Sigmoid colon (tissue), 7 donors: ENCODE measurements around the gene B4GALT2. TPM values are rescaled to one million over a fixed set of nuclear protein-coding genes. Genes with fewer than 3 reads are reported as not detected.

Source experiments
- DNase-seq: peaks from one replicate; pipeline ENCODE4 v3.0.0-alpha.2; 2019
- H3K27ac ChIP-seq, 4 donors: fragments of 200-600 bp; sonication (generic); one replicate each; pipeline ENCODE4 v1.5.1; 2016 to 2019; ENCODE audit warnings: mild to moderate bottlenecking in 1 of 4
- H3K27me3 ChIP-seq, 3 donors: fragments of 200-600 bp; sonication (generic); one replicate each; pipeline ENCODE4 v1.5.1; 2019; ENCODE audit warnings: mild to moderate bottlenecking in 1 of 3
- H3K36me3 ChIP-seq, 4 donors: fragments of 200-600 bp; sonication (generic); one replicate each; pipeline ENCODE4 v1.5.1; 2016 to 2019
- H3K4me1 ChIP-seq, 4 donors: fragments of 200-600 bp; sonication (generic); one replicate each; pipeline ENCODE4 v1.5.1; 2017 to 2019
- H3K4me3 ChIP-seq, 4 donors: fragments of 200-600 bp; sonication (generic); one replicate each; pipeline ENCODE4 v1.5.1; 2017 to 2019; ENCODE audit warnings: mild to moderate bottlenecking in 2 of 4, moderate library complexity in 1 of 4
- H3K9me3 ChIP-seq, 4 donors: fragments of 200-600 bp in 3 of 4; sonication (generic) in 3 of 4; one replicate each; pipeline versions ENCODE4 v1.5.1 to v1.6.1; 2013 to 2019
- CTCF ChIP-seq, 4 experiments: fragments of 450-650 bp in 3 of 4; fragments of 200-600 bp in 1 of 4; IDR thresholded peaks; one replicate each; pipeline ENCODE4 v1.5.1; 2016 to 2019; ENCODE audit warnings: antibody characterized with exemption in 4 of 4, mild to moderate bottlenecking in 3 of 4, moderate library complexity in 2 of 4
- EP300 ChIP-seq, 4 donors: sonication (generic); formaldehyde crosslinking; IDR thresholded peaks; one replicate each; pipeline ENCODE4 v1.6.1; 2017; ENCODE audit warnings: antibody characterized with exemption in 4 of 4
- POLR2A ChIP-seq, 2 donors: fragments of 450-650 bp; IDR thresholded peaks; one replicate each; pipeline ENCODE4 v1.6.1; 2016; ENCODE audit warnings: antibody characterized with exemption in 2 of 2, mild to moderate bottlenecking in 2 of 2, moderate library complexity in 2 of 2
- POLR2AphosphoS5 ChIP-seq, 4 donors: sonication (generic); formaldehyde crosslinking; IDR thresholded peaks; one replicate each; pipeline ENCODE4 v1.6.1; 2017; ENCODE audit warnings: antibody characterized with exemption in 4 of 4
- WGBS, 2 donors: extraction: QIAGEN DNeasy Blood & Tissue Kit; methylation state at CpG; one replicate each; pipeline ENCODE4 v1.1.7; 2013; 5-methylcytosine and 5-hydroxymethylcytosine counted together
- intact Hi-C: fragments of 100-400 bp; cut with DNase I; formaldehyde crosslinking; loops from one replicate; pipeline ENCODE4 v1.15.1; 2023
- polyA plus RNA-seq, 3 donors: library from polyadenylated mRNA; stranded (reverse); fragments of 200-250 nt; gene quantifications; one replicate each; pipeline ENCODE4 v1.2.3, GENCODE V29; 2013
- total RNA-seq, 4 donors: library from RNA; depleted of rRNA; stranded (reverse); fragments of >200 nt; gene quantifications; one replicate each; pipeline ENCODE4 v1.1.0, GENCODE V29; 2016
- donor health status: healthy with polysubstance abuse.
- donor health status: Bipolar disorder and iron deficiency.
- donor health status: healthy.

Gene B4GALT2
- total and polyA plus RNA-seq, 7 donors: 14.8 to 55.9 (median 32.0) TPM

GRCh38 chr1:44036409-44037139 is 57.6 kb downstream of the B4GALT2 start:
- H3K9me3 ChIP-seq: no peaks in the 10 kb centered on the region
- H3K27ac ChIP-seq: peak overlapping the region; percentile 64 to 96 (median 70)
- 9 to 29% methylated on average over 6 of the region's 6 CpGs for WGBS, 2 donors
- intact Hi-C loops: loop anchor here (1.0 to 10.0 kb wide), 2 partner anchors 31 to 502 kb away; partner anchors contain the start of gene PTPRF
- H3K36me3 ChIP-seq: no peaks in the 10 kb centered on the region
- H3K4me3 ChIP-seq: no peak overlapping the region
- H3K4me1 ChIP-seq: peaks cover 0 to 50% (median 45%) of the 10 kb centered on the region in 4 donors
- no peaks in the 10 kb centered on the region for H3K27me3 ChIP-seq
- peak; percentile 82 for DNase-seq
- peak; percentile 58 to 86 (median 72) for TF ChIP-seq CTCF (IDR thresholded peaks at IDR 0.05)
- no peak for TF ChIP-seq POLR2A (IDR thresholded peaks at IDR 0.05)
- TF ChIP-seq POLR2AphosphoS5 (IDR thresholded peaks at IDR 0.05): peak in 2 of 4 donors; percentile 43 to 52

GRCh38 chr1:44037154-44037553 is 58.1 kb downstream of the B4GALT2 start:
- 81 to 82% methylated on average over 5 of the region's 5 CpGs for WGBS, 2 donors
- Histone ChIP-seq H3K9me3 (no peaks in the 10 kb centered on the region), H3K36me3 (no peaks in the 10 kb centered on the region), H3K4me1 (peaks cover 0 to 45% (median 39%) of the 10 kb centered on the region in 4 donors), H3K27ac (peak overlapping the region in 2 of 4 donors; percentile 72 to 96), H3K4me3 (no peak overlapping the region), H3K27me3 (no peaks in the 10 kb centered on the region)
- TF ChIP-seq CTCF (IDR thresholded peaks at IDR 0.05) (no peak), POLR2AphosphoS5 (IDR thresholded peaks at IDR 0.05) (no peak), POLR2A (IDR thresholded peaks at IDR 0.05) (no peak), EP300 (IDR thresholded peaks at IDR 0.05) (no peak)
- DNase-seq: peak; percentile 19
- intact Hi-C loops: loop anchor here (10.0 kb wide), 1 partner anchor 502 kb away; the partner anchor contains the start of gene PTPRF

GRCh38 chr1:44038876-44039657 is 60.1 kb downstream of the B4GALT2 start:
- WGBS, 2 donors: 89 to 90% methylated on average over 2 of the region's 2 CpGs
- Histone ChIP-seq H3K4me1 (peaks cover 0 to 26% (median 26%) of the 10 kb centered on the region in 4 donors), H3K36me3 (no peaks in the 10 kb centered on the region), H3K9me3 (no peaks in the 10 kb centered on the region), H3K4me3 (no peak overlapping the region), H3K27me3 (no peaks in the 10 kb centered on the region), H3K27ac (no peak overlapping the region)
- no peak for DNase-seq
- no peak for TF ChIP-seq POLR2A (IDR thresholded peaks at IDR 0.05)
- no peak for TF ChIP-seq CTCF (IDR thresholded peaks at IDR 0.05)
- TF ChIP-seq EP300 (IDR thresholded peaks at IDR 0.05): no peak
- TF ChIP-seq POLR2AphosphoS5 (IDR thresholded peaks at IDR 0.05): no peak
- intact Hi-C loops: loop anchor here (10.0 kb wide), 1 partner anchor 504 kb away; the partner anchor contains the start of gene PTPRF

GRCh38 chr1:44040418-44040817 is 61.4 kb downstream of the B4GALT2 start:
- Histone ChIP-seq H3K27ac (no peak overlapping the region), H3K36me3 (no peaks in the 10 kb centered on the region), H3K4me3 (no peak overlapping the region), H3K9me3 (no peaks in the 10 kb centered on the region), H3K4me1 (peaks cover 0 to 18% (median 17%) of the 10 kb centered on the region in 4 donors), H3K27me3 (no peaks in the 10 kb centered on the region)
- intact Hi-C loops: no loop called here
- TF ChIP-seq POLR2A (IDR thresholded peaks at IDR 0.05) (no peak), POLR2AphosphoS5 (IDR thresholded peaks at IDR 0.05) (no peak), CTCF (IDR thresholded peaks at IDR 0.05) (no peak), EP300 (IDR thresholded peaks at IDR 0.05) (no peak)
- WGBS, 2 donors: 87% methylated on average over 2 of the region's 2 CpGs
- DNase-seq: no peak

Other genes with a start within 250 kb of the B4GALT2 start
- gene ARTN, start 45.4 kb upstream of the B4GALT2 start, total RNA-seq: 1 to 10 TPM in 1 of 4 donors, under 1 TPM in 1, not detected in 2; 0.99 to 1.8 TPM
- gene ARTN, start 45.4 kb upstream of the B4GALT2 start, polyA plus RNA-seq: 1 to 10 TPM; 2.4 to 8.1 (median 4.9) TPM
- gene IPO13, start 32.3 kb upstream of the B4GALT2 start, total RNA-seq: 10 to 100 TPM; 16.1 to 27.1 (median 22.3) TPM
- gene IPO13, start 32.3 kb upstream of the B4GALT2 start, polyA plus RNA-seq: 10 to 100 TPM in 2 of 3 donors, 1 to 10 TPM in 1; 9.6 to 15.5 (median 10.4) TPM
- 10 to 100 TPM; 10.7 to 37.2 (median 12.8) TPM for gene DPH2, start 9.2 kb upstream of the B4GALT2 start, total RNA-seq
- gene DPH2, start 9.2 kb upstream of the B4GALT2 start, polyA plus RNA-seq: 10 to 100 TPM; 10.8 to 31.3 (median 11.3) TPM
- 100 to 1,000 TPM in 3 of 4 donors, 10 to 100 TPM in 1; 67.9 to 152 (median 128) TPM for gene ATP6V0B, start 4.2 kb upstream of the B4GALT2 start, total RNA-seq
- 100 to 1,000 TPM; 108 to 286 (median 129) TPM for gene ATP6V0B, start 4.2 kb upstream of the B4GALT2 start, polyA plus RNA-seq
- gene CCDC24, start 12.4 kb downstream of the B4GALT2 start, total RNA-seq: 1 to 10 TPM; 2.7 to 6.6 (median 3.9) TPM
- gene CCDC24, start 12.4 kb downstream of the B4GALT2 start, polyA plus RNA-seq: 10 to 100 TPM; 16.7 to 19.2 (median 19.2) TPM
- gene SLC6A9, start 52.3 kb downstream of the B4GALT2 start, total RNA-seq: 10 to 100 TPM in 2 of 4 donors, 1 to 10 TPM in 2; 5.4 to 16.6 (median 9.3) TPM
- gene SLC6A9, start 52.3 kb downstream of the B4GALT2 start, polyA plus RNA-seq: 10 to 100 TPM in 1 of 3 donors, 1 to 10 TPM in 2; 2.4 to 24.5 (median 4.4) TPM
- under 1 TPM in 3 of 4 donors, not detected in 1; 0.16 to 0.68 (median 0.28) TPM for gene KLF17, start 139.6 kb downstream of the B4GALT2 start, total RNA-seq
- gene KLF17, start 139.6 kb downstream of the B4GALT2 start, polyA plus RNA-seq: not detected
- gene KLF18, start 162.4 kb downstream of the B4GALT2 start, total RNA-seq: not detected
- under 1 TPM in 1 of 3 donors, not detected in 2; under 0.01 TPM for gene KLF18, start 162.4 kb downstream of the B4GALT2 start, polyA plus RNA-seq
- gene DMAP1, start 234.3 kb downstream of the B4GALT2 start, total RNA-seq: 10 to 100 TPM; 32.3 to 67.0 (median 40.9) TPM
- 10 to 100 TPM; 23.6 to 40.9 (median 27.6) TPM for gene DMAP1, start 234.3 kb downstream of the B4GALT2 start, polyA plus RNA-seq